GM18507 (cell line): ENCODE measurements around the gene FCRL5.

Source experiments
- DNase-seq: peaks from one replicate; pipeline ENCODE4 v3.0.0; 2011; ENCODE audit warnings: low read depth; ENCODE audit not compliant: insufficient read length; ENCODE audit errors: extremely low spot score
- FAIRE-seq: peaks from 2 replicates; lab custom pipeline; 2011; peaks lifted over from hg19 to GRCh38; lab: Jason Lieb, UNC

The FCRL5 gene

GRCh38 chr1:157466011-157466410 lies 86.3 kb downstream of the FCRL5 start:
- FAIRE-seq = no peak
- DNase-seq = no peak
